Renal cortex interstitium (tissue), 11 donors: Measurements from ENCODE around the gene IGFBP6. TPM values are rescaled to one million over a fixed set of nuclear protein-coding genes. Genes with fewer than 3 reads are reported as not detected.
"Not testable (repeated sequence)": the region's sequence is repeated elsewhere in the genome, so short reads cannot be mapped to it uniquely, and the experiment has no call there.

ENCODE experiments used
- DNase-seq, 11 donors: peaks; one replicate each; pipeline ENCODE4 v3.0.0-alpha.2; 2013; ENCODE audit warnings: low read depth in 9 of 11, low spot score in 4 of 11; ENCODE audit errors: extremely low read depth in 1 of 11
- polyA plus RNA-seq, 3 donors: library from polyadenylated mRNA; unstranded; fragments of 120-200 nt; gene quantifications; one replicate each; pipeline ENCODE4 v1.2.1, GENCODE V29; 2013; ENCODE audit not compliant: insufficient read length in 3 of 3

The IGFBP6 gene
- polyA plus RNA-seq, 3 donors: 12.8 to 24.2 (median 14.2) TPM

DNA sequence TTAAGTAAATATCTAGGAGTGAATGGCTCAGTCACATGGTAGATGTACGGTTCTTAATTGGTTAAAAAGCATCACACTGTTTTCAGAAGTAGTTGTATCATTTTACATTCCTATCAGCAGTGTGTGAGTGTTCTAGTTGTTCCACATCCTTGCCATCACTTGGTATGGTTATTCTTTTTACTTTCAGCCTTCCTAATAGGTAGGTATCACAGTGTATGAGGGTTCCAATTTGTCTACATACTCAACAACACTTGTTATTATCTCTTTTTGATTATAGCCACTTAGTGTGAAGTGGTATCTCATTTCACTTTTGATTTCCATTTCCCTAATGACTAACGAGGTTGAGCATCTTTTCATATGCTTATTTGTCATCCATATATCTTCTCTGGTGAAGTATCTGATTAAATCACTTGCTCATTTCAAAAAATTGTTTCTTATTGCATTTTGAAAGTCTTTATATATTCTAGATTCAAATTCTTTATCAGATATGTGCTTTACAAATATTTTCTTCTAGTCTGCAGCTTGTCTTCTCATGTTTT lies 14.8 kb upstream of the IGFBP6 start:
- DNase-seq: no peak

DNA sequence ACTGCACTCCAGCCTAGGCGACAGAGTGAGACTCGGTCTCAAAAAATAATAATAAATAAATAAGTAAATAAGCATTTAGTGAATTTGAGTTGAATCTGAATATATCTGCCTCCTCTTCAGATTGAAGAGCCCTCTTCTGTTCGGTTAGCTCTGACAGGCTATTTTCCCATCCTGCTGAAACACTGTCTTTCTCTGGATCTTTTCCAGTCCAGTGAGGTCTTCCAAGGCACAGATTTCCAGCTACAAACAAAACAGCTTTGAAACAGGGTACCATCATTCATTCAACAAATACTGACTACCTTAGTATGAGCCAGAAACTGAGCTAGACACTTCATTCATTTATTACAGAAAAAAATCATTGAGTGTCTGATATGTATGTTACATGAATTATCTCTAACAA lies 11.1 kb upstream of the IGFBP6 start:
- DNase-seq: no peak

DNA sequence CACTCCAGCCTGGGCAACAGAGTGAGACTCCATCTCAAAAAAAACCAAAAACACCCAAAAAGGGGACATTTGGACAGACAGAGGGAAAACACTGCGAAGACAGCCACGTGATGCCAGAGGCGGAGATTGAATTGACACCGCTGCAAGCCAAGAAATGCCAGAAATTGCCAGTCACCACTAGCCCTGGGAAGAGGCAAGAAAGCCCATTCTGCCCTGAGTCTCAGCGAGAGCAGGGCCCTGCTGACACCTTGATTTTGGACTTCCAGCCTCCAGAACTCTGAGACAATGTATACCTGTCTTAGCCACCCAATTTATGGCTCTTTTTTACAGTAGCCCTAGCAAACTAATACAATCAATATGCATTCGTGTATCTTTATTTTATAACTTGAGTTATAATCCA lies 7.4 kb upstream of the IGFBP6 start:
- DNase-seq: no peak

DNA sequence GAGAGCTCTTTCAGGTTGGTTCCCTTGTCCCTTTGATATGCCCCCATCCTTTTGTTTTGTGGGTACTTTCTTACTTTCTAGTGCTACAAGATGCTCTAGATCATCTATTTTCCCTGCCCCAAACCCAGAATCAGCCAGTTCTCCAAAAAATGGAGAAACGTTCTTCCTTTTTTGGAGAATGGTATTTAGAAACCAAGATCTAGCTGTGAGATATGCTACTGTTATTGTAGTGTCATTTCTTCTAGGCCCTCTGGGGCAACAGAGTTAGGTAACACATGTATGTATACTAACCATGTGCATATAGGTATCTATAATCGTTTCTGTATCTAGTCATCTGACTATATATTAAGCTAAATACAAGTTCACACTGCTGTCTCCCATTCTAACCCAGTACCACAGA lies 6.9 kb upstream of the IGFBP6 start:
- DNase-seq: no peak

DNA sequence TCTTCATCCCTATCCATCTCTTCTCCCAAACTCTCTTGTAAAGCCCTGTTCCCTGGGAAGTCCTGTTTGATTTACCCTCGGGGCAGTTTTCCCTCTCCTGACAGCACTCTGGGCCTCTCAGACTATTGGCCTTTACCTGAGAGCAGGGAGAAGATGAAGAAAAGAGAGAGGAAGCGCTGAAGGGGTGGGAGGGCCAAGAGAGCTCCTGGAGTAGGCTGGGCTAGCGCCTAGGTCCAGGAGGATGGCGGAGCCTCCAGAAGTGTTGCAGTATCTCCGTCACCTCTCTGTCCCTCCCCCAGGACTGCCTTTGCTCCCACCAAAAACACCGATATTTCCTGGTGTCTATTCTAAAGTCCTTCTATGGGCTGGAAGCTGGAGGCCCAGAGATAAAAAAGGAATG lies 5.7 kb upstream of the IGFBP6 start:
- no peak for DNase-seq

DNA sequence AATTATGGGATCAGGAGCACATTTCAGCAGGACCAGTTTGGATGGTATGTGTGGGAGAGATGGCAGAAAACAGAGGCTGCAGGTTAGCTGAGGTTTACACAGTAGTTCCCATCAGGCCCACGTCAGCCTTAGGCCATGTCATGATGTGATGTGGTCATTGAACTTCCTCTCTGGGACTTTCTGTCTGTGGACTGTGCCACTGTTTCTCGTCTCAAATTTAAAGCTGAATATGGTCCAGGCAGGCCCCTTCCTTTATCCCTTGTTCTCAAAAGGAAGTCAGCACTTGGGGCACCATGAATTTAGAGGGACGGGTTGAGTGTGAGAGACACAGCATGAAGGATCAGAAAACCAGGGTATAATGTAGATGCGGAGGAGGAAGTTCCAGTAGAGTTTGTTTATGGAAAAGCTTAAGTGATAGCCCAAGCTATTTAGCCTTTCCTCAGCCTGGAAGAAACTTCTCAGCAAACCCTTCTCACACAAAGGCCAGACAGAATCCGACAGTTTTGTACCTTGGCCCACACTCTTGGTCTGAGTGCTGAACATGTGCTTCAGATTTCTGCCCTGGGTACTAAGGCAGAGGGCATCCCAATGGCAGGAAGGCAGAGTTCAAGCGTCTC lies 3.6 kb upstream of the IGFBP6 start:
- no peak for DNase-seq

DNA sequence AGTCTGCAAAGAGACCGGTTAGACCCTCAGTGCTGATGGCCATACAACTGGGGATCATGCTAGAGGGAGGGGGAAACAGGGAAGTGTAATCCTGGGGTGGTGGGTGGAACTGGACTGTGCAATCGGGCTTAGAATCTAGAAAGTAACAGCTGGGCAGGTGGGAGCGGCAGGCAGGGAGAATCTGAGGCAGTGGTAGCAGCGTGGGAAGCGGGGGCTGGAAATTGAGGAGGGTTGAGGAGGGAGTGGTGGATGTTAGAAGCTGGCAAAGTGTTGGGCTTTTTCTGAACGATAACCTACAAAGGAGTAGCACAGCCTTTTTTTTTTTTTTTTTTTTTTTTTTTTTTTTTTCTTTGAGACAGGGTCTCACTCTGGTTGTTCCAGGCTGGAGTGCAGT lies 3.1 kb upstream of the IGFBP6 start:
- no peak for DNase-seq

DNA sequence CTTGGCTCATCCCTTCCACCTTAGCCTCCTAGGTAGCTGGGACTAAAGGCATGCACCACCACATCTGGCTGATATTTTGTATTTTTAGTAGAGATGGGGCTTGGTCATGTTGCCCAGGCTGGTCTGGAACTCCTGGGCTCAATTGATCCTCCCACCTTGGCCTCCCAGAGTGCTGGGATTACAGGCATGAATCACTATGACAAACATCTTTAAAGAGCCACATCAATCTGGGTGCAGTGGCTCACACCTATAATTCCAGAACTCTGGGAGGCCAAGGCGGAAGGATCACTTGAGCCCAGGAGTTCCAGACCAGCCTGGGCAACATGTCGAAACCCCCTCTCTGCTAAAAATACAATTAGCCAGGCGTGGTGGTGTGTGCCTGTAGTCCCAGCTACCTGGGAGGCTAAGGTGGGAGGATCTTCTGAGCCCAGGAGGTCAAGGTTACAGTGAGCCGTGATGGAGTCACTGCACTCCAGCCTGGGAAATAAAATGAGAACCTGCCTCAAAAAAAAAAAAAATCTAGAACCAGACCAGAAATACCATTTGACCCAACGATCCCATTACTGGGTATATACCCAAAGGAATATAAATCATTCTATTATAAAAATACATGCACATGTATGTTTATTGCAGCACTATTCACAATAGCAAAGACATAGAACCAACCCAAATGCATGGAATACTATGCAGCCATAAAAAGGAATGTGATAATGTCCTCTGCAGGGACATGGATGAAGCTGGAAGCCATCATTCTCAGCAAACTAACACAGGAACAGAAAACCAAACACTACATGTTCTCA lies 2.5 kb upstream of the IGFBP6 start:
- not testable (repeated sequence) for DNase-seq

DNA sequence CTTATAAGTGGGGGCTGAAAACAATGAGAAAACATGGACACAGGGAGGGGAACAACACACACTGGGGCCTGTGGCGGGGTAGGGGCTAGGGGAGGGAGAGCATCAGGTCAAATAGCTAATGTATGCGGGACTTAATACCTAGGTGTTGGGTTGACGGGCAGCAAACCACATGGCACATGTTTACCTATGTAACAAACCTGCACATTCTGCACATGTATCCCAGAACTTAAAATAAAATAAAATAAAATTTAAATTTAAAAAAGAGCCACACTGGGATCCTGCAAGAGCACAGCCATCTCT lies 1.9 kb upstream of the IGFBP6 start:
- DNase-seq: not testable (repeated sequence)

DNA sequence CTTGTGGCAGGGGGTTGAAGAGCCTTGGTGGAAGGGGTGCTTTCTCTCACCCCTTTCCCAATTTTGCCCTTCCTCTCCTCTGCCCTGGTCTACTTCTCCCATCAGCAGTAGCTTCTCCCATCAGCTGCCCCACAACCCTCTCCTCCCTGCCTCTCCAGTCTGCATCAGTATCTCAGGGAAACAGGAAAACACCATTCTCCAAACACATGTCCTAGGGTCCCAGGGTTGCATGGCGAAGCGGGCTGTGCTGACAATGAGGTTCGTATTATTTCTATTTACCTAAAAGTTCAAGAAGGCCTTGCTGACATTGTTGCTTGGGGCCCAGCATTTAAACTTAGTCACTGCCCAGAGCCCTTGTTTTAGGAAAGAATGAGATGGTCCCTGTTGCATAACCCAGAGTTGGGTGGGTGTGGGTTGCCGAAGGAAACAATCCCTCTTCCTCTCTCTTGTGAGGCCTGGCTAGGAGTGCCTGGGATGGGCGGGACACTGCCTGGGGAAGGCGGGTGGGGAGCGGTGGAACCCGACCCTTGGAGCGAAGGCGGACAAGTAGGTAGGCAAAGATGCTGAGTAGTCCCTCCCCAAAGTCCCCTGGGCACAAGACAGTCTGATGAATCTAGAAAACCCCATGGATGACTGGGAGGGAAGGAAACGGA lies 1.3 kb upstream of the IGFBP6 start:
- DNase-seq: no peak

DNA sequence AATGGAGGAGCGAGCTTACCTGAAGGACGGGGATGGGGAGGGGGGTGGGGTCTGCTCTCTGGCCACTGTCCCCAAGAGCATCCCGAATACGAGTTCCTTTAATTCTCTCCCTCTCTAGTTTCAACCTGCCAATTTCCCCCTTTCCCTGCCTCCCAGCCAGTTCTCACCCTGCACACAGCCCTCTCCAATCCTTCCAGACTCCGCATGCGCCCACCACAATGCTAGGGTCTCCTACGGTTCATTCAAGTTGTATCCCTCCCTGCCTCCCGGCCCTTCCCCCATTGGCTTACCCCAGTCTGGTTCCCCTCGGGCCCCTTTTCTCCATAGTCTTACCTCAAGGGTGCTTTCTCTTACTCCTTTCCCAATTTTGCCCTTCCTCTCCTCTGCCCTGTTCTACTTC lies 708 bp upstream of the IGFBP6 start:
- DNase-seq: no peak

DNA sequence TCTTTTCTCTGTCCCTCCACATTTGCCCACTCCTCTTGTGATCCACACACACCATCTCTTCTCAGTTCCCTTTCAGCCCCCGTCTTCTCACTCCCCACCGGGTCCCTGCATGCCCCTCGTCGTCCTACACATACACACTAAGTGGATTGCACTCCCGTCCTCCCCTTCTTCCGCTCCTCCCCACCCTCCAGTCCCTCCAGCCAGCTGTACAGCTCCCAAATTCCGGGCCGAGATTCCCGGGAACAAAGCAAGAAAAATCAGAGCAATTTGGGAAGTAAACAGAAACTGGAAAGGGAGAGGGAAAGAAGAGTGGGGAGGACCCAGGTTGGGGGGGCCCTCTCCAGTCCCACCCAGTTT lies 282 bp upstream of the IGFBP6 start:
- DNase-seq: peak in 1 of 11 donors; percentile 31

DNA sequence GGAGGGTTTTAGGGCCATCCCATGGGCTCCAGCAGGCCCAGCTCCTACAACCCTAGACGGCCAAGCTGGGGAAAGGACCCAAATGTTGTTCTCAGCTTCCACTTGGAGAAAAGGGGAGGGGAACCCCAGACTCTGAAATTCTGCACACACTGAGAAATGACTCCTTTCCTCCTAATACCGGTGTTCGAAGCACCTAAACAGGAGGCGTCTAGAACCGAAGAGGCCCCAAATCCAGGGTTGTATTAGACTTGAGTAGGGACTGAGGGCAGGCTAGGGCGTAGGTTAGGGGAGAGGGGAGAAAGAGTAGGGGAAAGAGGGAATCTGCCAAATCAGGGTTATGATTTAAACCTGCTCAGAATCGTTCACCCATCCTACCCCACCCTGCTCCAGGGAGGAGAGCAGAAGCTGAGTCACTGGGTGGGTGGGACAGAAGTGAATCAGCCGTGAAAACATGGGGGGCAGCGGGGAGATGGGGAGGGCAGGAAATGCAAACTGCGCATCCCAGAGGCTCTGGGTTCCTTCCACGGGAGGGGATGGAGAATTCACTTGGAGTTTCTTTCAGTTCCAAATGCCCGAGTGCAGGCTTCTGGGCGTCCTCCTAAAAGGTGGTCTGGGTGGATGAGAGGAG lies 1.0 kb downstream of the IGFBP6 start:
- no peak for DNase-seq

DNA sequence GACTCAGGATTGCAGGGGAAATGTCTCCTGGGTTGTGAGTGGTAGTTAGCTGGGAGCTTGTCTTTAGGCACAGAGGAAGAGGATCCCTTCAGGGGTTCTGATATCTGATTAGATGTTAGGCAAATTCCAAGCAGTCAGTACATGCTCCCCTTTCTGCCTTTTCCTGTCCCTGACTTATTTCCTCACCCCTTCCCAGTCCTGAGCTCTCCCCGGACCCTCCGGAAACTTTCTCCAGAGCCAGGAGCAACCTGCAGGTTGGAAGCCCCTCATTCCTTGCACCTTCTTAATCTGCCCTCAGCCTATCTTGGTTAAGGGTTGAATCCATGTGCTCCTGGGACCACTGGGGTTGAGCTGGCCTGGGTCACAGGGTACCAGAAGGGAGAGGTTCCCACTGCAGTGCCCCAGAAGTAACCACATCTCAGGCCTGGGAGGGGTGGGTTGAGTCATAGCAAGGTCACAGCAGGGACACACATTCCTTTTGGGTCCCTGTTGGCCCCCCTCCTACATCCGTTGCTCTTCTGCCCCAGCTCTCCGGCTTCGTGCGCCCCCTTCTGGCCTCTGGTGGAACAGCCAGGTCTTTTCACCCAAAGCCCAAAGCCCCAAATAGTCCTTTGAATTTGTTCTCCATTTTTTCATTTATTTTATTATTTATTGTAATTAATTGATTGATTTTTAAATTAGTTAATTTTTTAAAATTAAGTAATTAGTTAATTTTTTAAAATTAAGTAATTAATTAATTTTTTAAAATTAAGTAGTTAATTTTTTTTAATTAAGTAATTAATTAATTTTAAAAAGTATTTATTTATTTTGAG lies 1.8 kb downstream of the IGFBP6 start:
- DNase-seq: peak; percentile 64 to 86 (median 79)

DNA sequence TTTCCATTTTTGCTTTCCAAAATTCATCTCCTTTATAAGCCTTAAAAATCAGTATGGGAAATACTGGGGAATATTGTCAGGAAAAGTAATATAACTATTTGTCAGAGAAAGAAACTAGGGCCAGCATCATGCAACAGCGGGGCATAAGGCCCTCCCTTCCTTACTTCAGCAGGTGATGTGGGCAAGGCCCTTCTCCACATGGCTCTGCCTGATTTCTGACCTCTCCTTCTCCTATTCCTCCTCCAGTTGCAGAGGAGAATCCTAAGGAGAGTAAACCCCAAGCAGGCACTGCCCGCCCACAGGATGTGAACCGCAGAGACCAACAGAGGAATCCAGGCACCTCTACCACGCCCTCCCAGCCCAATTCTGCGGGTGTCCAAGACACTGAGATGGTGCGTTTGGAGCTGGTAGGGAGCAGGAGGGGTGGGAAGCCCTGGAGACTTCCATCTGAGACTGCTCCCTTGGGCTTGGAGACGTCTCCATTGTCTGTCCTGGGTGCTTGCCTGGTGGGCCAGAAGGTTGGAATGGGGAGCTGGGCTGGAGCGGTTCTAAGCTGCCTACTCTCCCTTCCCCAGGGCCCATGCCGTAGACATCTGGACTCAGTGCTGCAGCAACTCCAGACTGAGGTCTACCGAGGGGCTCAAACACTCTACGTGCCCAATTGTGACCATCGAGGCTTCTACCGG lies 3.1 kb downstream of the IGFBP6 start:
- no peak for DNase-seq

DNA sequence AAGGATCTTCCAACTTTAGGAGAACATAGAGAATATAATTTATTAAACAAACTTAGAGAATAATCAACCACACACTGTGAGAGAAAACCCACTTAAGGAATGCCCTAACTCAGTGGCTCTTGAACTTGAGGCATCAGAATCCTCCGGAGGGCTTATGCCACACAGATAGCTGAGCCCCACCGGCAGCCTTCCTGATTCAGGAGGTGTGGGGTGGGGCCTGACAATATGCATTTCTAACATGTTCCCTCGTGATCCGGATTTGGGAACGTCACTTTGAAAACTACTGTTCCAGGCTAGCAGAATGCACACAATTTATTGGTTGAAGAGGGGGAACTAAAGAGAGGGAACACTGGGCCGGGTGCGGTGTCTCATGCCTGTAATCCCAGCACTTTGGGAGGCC lies 3.8 kb downstream of the IGFBP6 start:
- DNase-seq: no peak

DNA sequence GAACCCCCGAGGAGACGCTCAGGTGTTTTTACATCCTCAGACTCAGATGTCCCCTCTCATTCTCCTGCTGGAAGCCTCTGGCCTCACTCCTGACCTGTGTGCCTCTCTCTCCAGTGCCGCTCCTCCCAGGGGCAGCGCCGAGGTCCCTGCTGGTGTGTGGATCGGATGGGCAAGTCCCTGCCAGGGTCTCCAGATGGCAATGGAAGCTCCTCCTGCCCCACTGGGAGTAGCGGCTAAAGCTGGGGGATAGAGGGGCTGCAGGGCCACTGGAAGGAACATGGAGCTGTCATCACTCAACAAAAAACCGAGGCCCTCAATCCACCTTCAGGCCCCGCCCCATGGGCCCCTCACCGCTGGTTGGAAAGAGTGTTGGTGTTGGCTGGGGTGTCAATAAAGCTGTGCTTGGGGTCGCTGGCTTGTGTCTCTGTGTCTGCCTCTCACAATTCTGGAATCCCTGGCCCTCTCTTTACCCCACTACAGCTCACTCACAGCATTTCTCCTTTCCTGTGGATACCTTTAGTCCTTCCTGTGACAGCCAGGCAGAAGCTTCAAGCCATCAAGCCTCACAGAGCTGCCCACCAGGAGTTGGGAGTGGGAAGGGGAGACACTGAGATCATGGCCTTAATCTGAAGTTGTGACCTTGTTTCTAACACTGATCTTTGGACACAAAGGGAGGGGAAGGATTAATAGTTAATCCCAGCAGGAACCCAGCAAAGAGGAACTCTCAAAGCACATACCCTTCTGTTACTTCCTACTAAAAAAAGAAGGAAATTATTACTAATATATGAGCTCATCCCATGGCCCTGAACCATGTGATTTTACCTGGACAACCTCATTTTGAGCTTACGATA lies 4.7 kb downstream of the IGFBP6 start:
- no peak for DNase-seq
